ENCODE measurements around the gene NIN.
"Not testable (repeated sequence)": the region's sequence is repeated elsewhere in the genome, so short reads cannot be mapped to it uniquely, and the experiment has no call there.

GRCh38 chr14:50815058-50815457 is 15.9 kb downstream of the NIN start:
- TF ChIP-seq CTCF, POLR2A, POLR2AphosphoS5 (IDR thresholded peaks at IDR 0.05): not testable (repeated sequence)
